Prostate gland (tissue), 2 donors: ENCODE results near the gene LDB1.

Experiments
- CTCF ChIP-seq, 4 experiments: fragments of 200-600 bp in 2 of 4; fragments of 450-650 bp in 2 of 4; sonication (generic) in 2 of 4; IDR thresholded peaks; 1 replicate in 3 of 4; 2 replicates in 1 of 4; pipeline ENCODE4 v1.5.1; 2016 to 2019; ENCODE audit warnings: antibody characterized with exemption in 4 of 4, mild to moderate bottlenecking in 2 of 4, moderate library complexity in 2 of 4
- POLR2A ChIP-seq: fragments of 450-650 bp; IDR thresholded peaks from one replicate; pipeline ENCODE4 v1.6.1; 2016; ENCODE audit warnings: antibody characterized with exemption, mild to moderate bottlenecking

- TF ChIP-seq CTCF (IDR thresholded peaks at IDR 0.05) (peak in 2 of 4 experiments; percentile 36 to 38), POLR2A (peak; percentile 81)
These were observed 55.2 kb downstream of the LDB1 start, which contains the start of gene HPS6 for GRCh38 chr10:102064868-102065560.
